Lower leg skin (tissue), 4 donors: ENCODE data around the gene CLN5. TPM values are rescaled to one million over a fixed set of nuclear protein-coding genes. Genes with fewer than 3 reads are reported as not detected.

Source experiments
- DNase-seq, 2 donors: peaks; one replicate each; pipeline ENCODE4 v3.0.0-alpha.2; 2019; ENCODE audit warnings: low spot score in 2 of 2
- H3K4me3 ChIP-seq: fragments of 200-600 bp; sonication (generic); 2 replicates; pipeline ENCODE4 v1.5.1; 2017; ENCODE audit warnings: mild to moderate bottlenecking, low read depth; ENCODE audit not compliant: poor library complexity, severe bottlenecking
- CTCF ChIP-seq, 3 donors: fragments of 450-650 bp; IDR thresholded peaks; one replicate each; pipeline ENCODE4 v1.5.1; 2016; ENCODE audit warnings: antibody characterized with exemption in 3 of 3, mild to moderate bottlenecking in 3 of 3, moderate library complexity in 2 of 3
- POLR2A ChIP-seq, 2 donors: fragments of 450-650 bp; IDR thresholded peaks; one replicate each; pipeline ENCODE4 v1.6.1; 2016 to 2017; ENCODE audit warnings: antibody characterized with exemption in 2 of 2, mild to moderate bottlenecking in 1 of 2, moderate library complexity in 1 of 2
- WGBS, 2 donors: methylation state at CpG; one replicate each; pipeline ENCODE4 v1.1.5; 2018; 5-methylcytosine and 5-hydroxymethylcytosine counted together
- intact Hi-C: fragments of 100-400 bp; cut with DNase I; formaldehyde crosslinking; loops from one replicate; pipeline ENCODE4 v1.15.0; 2023; ENCODE audit warnings: low total_unique reads
- total RNA-seq, 4 donors: library from RNA; depleted of rRNA; stranded (reverse); fragments of >200 nt; gene quantifications; one replicate each; pipeline ENCODE4 v1.1.0, GENCODE V29; 2016

Gene CLN5
- total RNA-seq, 4 donors from 2014 or later, result 14.0 to 22.1 (median 19.3) TPM

GRCh38 chr13:76993021-76993420, 1.1 kb downstream of the CLN5 start:
- H3K4me3 ChIP-seq, result peak overlapping the region; percentile 75
- DNase-seq, result no peak
- intact Hi-C loops, result no loop called here
- 15 to 22% methylated on average over 3 of the region's 3 CpGs for WGBS, 2 donors
- TF ChIP-seq CTCF (IDR thresholded peaks at IDR 0.05) (no peak), POLR2A (IDR thresholded peaks at IDR 0.05) (no peak)

- TF ChIP-seq CTCF (IDR thresholded peaks at IDR 0.05) (no peak), POLR2A (IDR thresholded peaks at IDR 0.05) (no peak)
- H3K4me3 ChIP-seq, result no peak overlapping the region
- intact Hi-C loops, result no loop called here
- DNase-seq, result no peak
- 72 to 79% methylated on average over 5 of the region's 5 CpGs for WGBS, 2 donors
Measured at GRCh38 chr13:76993473-76993872, 1.6 kb downstream of the CLN5 start.

- intact Hi-C loops, result no loop called here
- DNase-seq, result no peak
- WGBS, 2 donors, result 93 to 97% methylated on average over 3 of the region's 3 CpGs
- H3K4me3 ChIP-seq, result no peak overlapping the region
- no peak for TF ChIP-seq CTCF (IDR thresholded peaks at IDR 0.05)
- TF ChIP-seq POLR2A (IDR thresholded peaks at IDR 0.05), result no peak
Measured at GRCh38 chr13:76994281-76994680, 2.4 kb downstream of the CLN5 start.

- TF ChIP-seq POLR2A (IDR thresholded peaks at IDR 0.05), result no peak
- no peak for TF ChIP-seq CTCF (IDR thresholded peaks at IDR 0.05)
- 50 to 68% methylated on average over 1 of the region's 1 CpG for WGBS, 2 donors
- no peak for DNase-seq
- intact Hi-C loops, result no loop called here
- H3K4me3 ChIP-seq, result no peak overlapping the region
Measured at GRCh38 chr13:77000475-77000874, 8.6 kb downstream of the CLN5 start.

GRCh38 chr13:77001540-77001939, 9.7 kb downstream of the CLN5 start:
- intact Hi-C loops, result no loop called here
- H3K4me3 ChIP-seq, result no peak overlapping the region
- no peak for DNase-seq
- TF ChIP-seq POLR2A (IDR thresholded peaks at IDR 0.05), result no peak
- TF ChIP-seq CTCF (IDR thresholded peaks at IDR 0.05), result no peak
- 56 to 63% methylated on average over 4 of the region's 4 CpGs for WGBS, 2 donors

- TF ChIP-seq CTCF (IDR thresholded peaks at IDR 0.05) (no peak), POLR2A (IDR thresholded peaks at IDR 0.05) (no peak)
- intact Hi-C loops, result no loop called here
- H3K4me3 ChIP-seq, result no peak overlapping the region
- WGBS, 2 donors, result 37 to 41% methylated on average over 4 of the region's 4 CpGs
- no peak for DNase-seq
Measured at GRCh38 chr13:77001963-77002587, 10.2 kb downstream of the CLN5 start.
